Stimulated activated CD8-positive, alpha-beta memory T cell treated with anti-CD3 and anti-CD28 coated beads, Interleukin-7, amount 100 ng/mL, for 4 hours (primary cell): ENCODE data around the gene VSIG10L.

Experiments used
- DNase-seq, 2 donors: peaks; one replicate each; pipeline ENCODE4 v3.0.0-alpha.2; 2020; ENCODE audit warnings: low read depth in 2 of 2

VSIG10L gene

GRCh38 chr19:51317968-51318367 lies 24.0 kb downstream of the VSIG10L start:
- no peak for DNase-seq

GRCh38 chr19:51317376-51317775 lies 24.6 kb downstream of the VSIG10L start:
- DNase-seq, result no peak

- no peak for DNase-seq
Measured at GRCh38 chr19:51316688-51317087, 25.3 kb downstream of the VSIG10L start.

GRCh38 chr19:51311351-51312257 lies 30.3 kb downstream of the VSIG10L start, which contains the start of gene IGLON5:
TSS of gene IGLON5 (plus strand) at chr19:51311644. CDS start at chr19:51311848, 204 bp downstream.
- DNase-seq, result no peak

- no peak for DNase-seq
Measured at GRCh38 chr19:51305479-51305878, 36.5 kb downstream of the VSIG10L start.

- no peak for DNase-seq
Measured at GRCh38 chr19:51301266-51301665, 40.7 kb downstream of the VSIG10L start.

- DNase-seq, result no peak
Measured at GRCh38 chr19:51297406-51297805, 44.5 kb downstream of the VSIG10L start.

GRCh38 chr19:51296336-51297093 lies 45.4 kb downstream of the VSIG10L start:
- no peak for DNase-seq

GRCh38 chr19:51295382-51296126 lies 46.4 kb downstream of the VSIG10L start:
- no peak for DNase-seq

GRCh38 chr19:51294977-51295375 lies 47.0 kb downstream of the VSIG10L start:
- no peak for DNase-seq

- DNase-seq, result no peak
Measured at GRCh38 chr19:51294211-51294976, 47.5 kb downstream of the VSIG10L start.

GRCh38 chr19:51293571-51294210 lies 48.2 kb downstream of the VSIG10L start:
- DNase-seq, result no peak

- DNase-seq, result no peak
Measured at GRCh38 chr19:51292971-51293370, 49.0 kb downstream of the VSIG10L start.

GRCh38 chr19:51289635-51290034 lies 52.3 kb downstream of the VSIG10L start:
- no peak for DNase-seq

GRCh38 chr19:51285682-51286081 lies 56.3 kb downstream of the VSIG10L start:
- DNase-seq, result no peak

- no peak for DNase-seq
Measured at GRCh38 chr19:51282335-51282734, 59.6 kb downstream of the VSIG10L start.
